HEK293 (cell line): ENCODE results near the gene CMIP.
"Not testable (repeated sequence)": the region's sequence is repeated elsewhere in the genome, so short reads cannot be mapped to it uniquely, and the experiment has no call there.

Source experiments
- CTCF ChIA-PET: fragments of 350-600 bp; formaldehyde crosslinking; extraction: SDS; loops from one replicate; lab custom pipeline; 2021; ENCODE audit warnings: antibody characterized with exemption; lab: Yijun Ruan, JAX
- POLR2A ChIA-PET: fragments of 300-600 bp; formaldehyde crosslinking; extraction: SDS; loops from one replicate; lab custom pipeline; 2020; ENCODE audit warnings: antibody characterized with exemption, inconsistent platforms; lab: Yijun Ruan, JAX
- H3K27ac ChIP-seq: fragments of 200-500 bp; sonication (Bioruptor generic); 2 replicates; pipeline ENCODE4 v1.5.1; 2014; ENCODE audit warnings: low read depth, low read length, control low read depth, inconsistent platforms; ENCODE audit errors: extremely low read depth
- H3K36me3 ChIP-seq, 2 experiments: fragments of 200-500 bp in 1 of 2; sonication (Bioruptor generic) in 1 of 2; 1 replicate in 1 of 2; 2 replicates in 1 of 2; pipeline ENCODE4 v1.5.1; 2014 to 2017; ENCODE audit warnings: inconsistent platforms in 2 of 2, low read length in 2 of 2; ENCODE audit not compliant: control insufficient read depth in 2 of 2, insufficient read depth in 1 of 2
- H3K4me1 ChIP-seq: fragments of 200-500 bp; sonication (Bioruptor generic); 2 replicates; pipeline ENCODE4 v1.5.1; 2014; ENCODE audit warnings: mild to moderate bottlenecking, low read length, inconsistent platforms; ENCODE audit not compliant: control insufficient read depth, insufficient read depth
- H3K4me3 ChIP-seq: 2 replicates; pipeline ENCODE4 v1.5.1; 2011; ENCODE audit warnings: low read depth, mild to moderate bottlenecking, control low read depth, low read length, moderate library complexity
- H3K9me3 ChIP-seq: fragments of 200-500 bp; sonication (Bioruptor generic); 2 replicates; pipeline ENCODE4 v1.5.1; 2014; ENCODE audit warnings: low read depth, low read length, inconsistent platforms; ENCODE audit not compliant: control insufficient read depth, insufficient read depth
- AEBP2 ChIP-seq: fragments of 450-650 bp; formaldehyde crosslinking; IDR thresholded peaks from 2 replicates; pipeline ENCODE4 v1.5.1; 2016; ENCODE audit warnings: missing biosample characterization, missing genetic modification characterization, borderline replicate concordance
- SP2 ChIP-seq: fragments of 450-650 bp; formaldehyde crosslinking; IDR thresholded peaks from 2 replicates; pipeline ENCODE4 v1.5.1; 2016; ENCODE audit warnings: missing biosample characterization, missing genetic modification characterization
- TSHZ1 ChIP-seq: fragments of 450-650 bp; formaldehyde crosslinking; IDR thresholded peaks from 2 replicates; pipeline ENCODE4 v1.5.1; 2016; ENCODE audit warnings: missing biosample characterization, missing genetic modification characterization, borderline replicate concordance
- ZEB2 ChIP-seq: fragments of 450-650 bp; formaldehyde crosslinking; IDR thresholded peaks from 2 replicates; pipeline ENCODE4 v1.5.1; 2016; ENCODE audit warnings: missing biosample characterization, missing genetic modification characterization
- ZFP41 ChIP-seq: fragments of 450-650 bp; formaldehyde crosslinking; IDR thresholded peaks from 2 replicates; pipeline ENCODE4 v1.5.1; 2016; ENCODE audit warnings: missing biosample characterization, missing genetic modification characterization, borderline replicate concordance
- ZNF155 ChIP-seq: fragments of 450-650 bp; formaldehyde crosslinking; IDR thresholded peaks from 2 replicates; pipeline ENCODE4 v1.5.1; 2016; ENCODE audit warnings: missing biosample characterization, missing genetic modification characterization
- ZNF174 ChIP-seq: fragments of 450-650 bp; formaldehyde crosslinking; IDR thresholded peaks from 2 replicates; pipeline ENCODE4 v1.5.0; 2017; ENCODE audit warnings: missing biosample characterization, mild to moderate bottlenecking, missing genetic modification characterization
- ZNF302 ChIP-seq: fragments of 450-650 bp; formaldehyde crosslinking; IDR thresholded peaks from 2 replicates; pipeline ENCODE4 v1.5.1; 2016; ENCODE audit warnings: missing biosample characterization, missing genetic modification characterization, low read depth
- ZNF324 ChIP-seq: fragments of 450-650 bp; formaldehyde crosslinking; IDR thresholded peaks from 2 replicates; pipeline ENCODE4 v1.5.1; 2016; ENCODE audit warnings: missing biosample characterization, missing genetic modification characterization
- ZNF548 ChIP-seq: fragments of 450-650 bp; formaldehyde crosslinking; IDR thresholded peaks from 2 replicates; pipeline ENCODE4 v1.5.1; 2016; ENCODE audit warnings: missing biosample characterization, missing genetic modification characterization
- ZNF76 ChIP-seq: fragments of 450-650 bp; formaldehyde crosslinking; IDR thresholded peaks from 2 replicates; pipeline ENCODE4; 2016; ENCODE audit warnings: low read depth, missing biosample characterization, missing genetic modification characterization, borderline replicate concordance
- ZNF785 ChIP-seq: fragments of 450-650 bp; formaldehyde crosslinking; IDR thresholded peaks from 2 replicates; pipeline ENCODE4 v1.5.1; 2016; ENCODE audit warnings: missing biosample characterization, missing genetic modification characterization
- ZNF837 ChIP-seq: fragments of 450-650 bp; formaldehyde crosslinking; IDR thresholded peaks from 2 replicates; pipeline ENCODE4 v1.5.1; 2016; ENCODE audit warnings: missing biosample characterization, missing genetic modification characterization
- ZNF843 ChIP-seq: fragments of 450-650 bp; formaldehyde crosslinking; IDR thresholded peaks from 2 replicates; pipeline ENCODE4 v1.5.1; 2016; ENCODE audit warnings: missing biosample characterization, missing genetic modification characterization
- ZXDB ChIP-seq: fragments of 450-650 bp; formaldehyde crosslinking; IDR thresholded peaks from 2 replicates; pipeline ENCODE4 v1.5.1; 2016; ENCODE audit warnings: missing biosample characterization, missing genetic modification characterization
- TF ChIP-seq, protein P1 (sequence below): fragments of 450-650 bp; formaldehyde crosslinking; IDR thresholded peaks from 2 replicates; pipeline ENCODE4 v1.5.1; 2016; ENCODE audit warnings: missing biosample characterization, missing genetic modification characterization
- TF ChIP-seq, protein P2 (sequence below): fragments of 450-650 bp; IDR thresholded peaks from 2 replicates; pipeline ENCODE4 v1.5.1; 2018; ENCODE audit warnings: missing biosample characterization, mild to moderate bottlenecking, missing genetic modification characterization

CMIP gene

GRCh38 chr16:81740169-81740568 is 295.6 kb downstream of the CMIP start (continued):
- TF ChIP-seq ZNF843 (tag by site-specific recombination) (no peak), ZEB2 (tag by site-specific recombination) (no peak)
- TF ChIP-seq, all 188 proteins: peak for 0

DNA sequence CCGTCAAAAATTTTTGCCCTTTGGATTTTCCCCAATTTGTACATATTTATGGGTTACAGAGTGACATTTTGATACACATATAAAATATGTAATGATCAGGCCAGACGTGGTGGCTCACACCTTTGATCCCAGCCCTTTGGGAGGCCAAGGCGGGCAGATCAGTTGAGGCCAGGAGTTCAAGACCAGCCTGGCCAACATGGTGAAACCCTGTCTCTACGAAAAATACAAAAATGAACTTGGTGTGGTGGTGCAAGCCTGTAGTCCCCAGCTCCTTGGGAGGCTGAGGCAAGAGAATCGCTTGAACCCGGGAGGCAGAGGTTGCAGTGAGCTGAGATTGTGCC is 296.8 kb downstream of the CMIP start:
- H3K27ac ChIP-seq, H3K9me3 ChIP-seq, H3K4me1 ChIP-seq, H3K36me3 ChIP-seq, POLR2A ChIA-PET, H3K4me3 ChIP-seq: not testable (repeated sequence)
- CTCF ChIA-PET = interaction anchor here (0.9 to 1.3 kb wide), 3 partner anchors 11 to 537 kb away, joined by 3 to 7 read pairs (median 4); no protein-coding TSS in a partner anchor

GRCh38 chr16:81744385-81744784 is 299.8 kb downstream of the CMIP start:
- no peaks in the 10 kb centered on the region for H3K4me1 ChIP-seq
- H3K4me3 ChIP-seq = no peak overlapping the region
- H3K9me3 ChIP-seq = no peaks in the 10 kb centered on the region
- no peaks in the 10 kb centered on the region for H3K36me3 ChIP-seq
- H3K27ac ChIP-seq = no peak overlapping the region
- POLR2A ChIA-PET = interaction anchor here (0.7 to 1.1 kb wide), 2 partner anchors 129 to 349 kb away, joined by 3 to 6 read pairs; no protein-coding TSS in a partner anchor
- CTCF ChIA-PET = interaction anchor here (0.6 kb wide), 1 partner anchor 106 kb away, joined by 3 read pairs; no protein-coding TSS in a partner anchor
- no peak for TF ChIP-seq ZNF324 (tag by site-specific recombination)
- TF ChIP-seq, protein P1, sequence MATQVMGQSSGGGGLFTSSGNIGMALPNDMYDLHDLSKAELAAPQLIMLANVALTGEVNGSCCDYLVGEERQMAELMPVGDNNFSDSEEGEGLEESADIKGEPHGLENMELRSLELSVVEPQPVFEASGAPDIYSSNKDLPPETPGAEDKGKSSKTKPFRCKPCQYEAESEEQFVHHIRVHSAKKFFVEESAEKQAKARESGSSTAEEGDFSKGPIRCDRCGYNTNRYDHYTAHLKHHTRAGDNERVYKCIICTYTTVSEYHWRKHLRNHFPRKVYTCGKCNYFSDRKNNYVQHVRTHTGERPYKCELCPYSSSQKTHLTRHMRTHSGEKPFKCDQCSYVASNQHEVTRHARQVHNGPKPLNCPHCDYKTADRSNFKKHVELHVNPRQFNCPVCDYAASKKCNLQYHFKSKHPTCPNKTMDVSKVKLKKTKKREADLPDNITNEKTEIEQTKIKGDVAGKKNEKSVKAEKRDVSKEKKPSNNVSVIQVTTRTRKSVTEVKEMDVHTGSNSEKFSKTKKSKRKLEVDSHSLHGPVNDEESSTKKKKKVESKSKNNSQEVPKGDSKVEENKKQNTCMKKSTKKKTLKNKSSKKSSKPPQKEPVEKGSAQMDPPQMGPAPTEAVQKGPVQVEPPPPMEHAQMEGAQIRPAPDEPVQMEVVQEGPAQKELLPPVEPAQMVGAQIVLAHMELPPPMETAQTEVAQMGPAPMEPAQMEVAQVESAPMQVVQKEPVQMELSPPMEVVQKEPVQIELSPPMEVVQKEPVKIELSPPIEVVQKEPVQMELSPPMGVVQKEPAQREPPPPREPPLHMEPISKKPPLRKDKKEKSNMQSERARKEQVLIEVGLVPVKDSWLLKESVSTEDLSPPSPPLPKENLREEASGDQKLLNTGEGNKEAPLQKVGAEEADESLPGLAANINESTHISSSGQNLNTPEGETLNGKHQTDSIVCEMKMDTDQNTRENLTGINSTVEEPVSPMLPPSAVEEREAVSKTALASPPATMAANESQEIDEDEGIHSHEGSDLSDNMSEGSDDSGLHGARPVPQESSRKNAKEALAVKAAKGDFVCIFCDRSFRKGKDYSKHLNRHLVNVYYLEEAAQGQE = no peak
- TF ChIP-seq ZNF174 (tag by site-specific recombination) = no peak
- TF ChIP-seq ZNF837 = no peak
- no peak for TF ChIP-seq AEBP2 (tag by site-specific recombination)
- TF ChIP-seq, protein P2, sequence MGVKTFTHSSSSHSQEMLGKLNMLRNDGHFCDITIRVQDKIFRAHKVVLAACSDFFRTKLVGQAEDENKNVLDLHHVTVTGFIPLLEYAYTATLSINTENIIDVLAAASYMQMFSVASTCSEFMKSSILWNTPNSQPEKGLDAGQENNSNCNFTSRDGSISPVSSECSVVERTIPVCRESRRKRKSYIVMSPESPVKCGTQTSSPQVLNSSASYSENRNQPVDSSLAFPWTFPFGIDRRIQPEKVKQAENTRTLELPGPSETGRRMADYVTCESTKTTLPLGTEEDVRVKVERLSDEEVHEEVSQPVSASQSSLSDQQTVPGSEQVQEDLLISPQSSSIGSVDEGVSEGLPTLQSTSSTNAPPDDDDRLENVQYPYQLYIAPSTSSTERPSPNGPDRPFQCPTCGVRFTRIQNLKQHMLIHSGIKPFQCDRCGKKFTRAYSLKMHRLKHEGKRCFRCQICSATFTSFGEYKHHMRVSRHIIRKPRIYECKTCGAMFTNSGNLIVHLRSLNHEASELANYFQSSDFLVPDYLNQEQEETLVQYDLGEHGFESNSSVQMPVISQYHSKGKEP (tag by site-specific recombination) = no peak
- TF ChIP-seq ZNF302 (tag by site-specific recombination) = no peak

DNA sequence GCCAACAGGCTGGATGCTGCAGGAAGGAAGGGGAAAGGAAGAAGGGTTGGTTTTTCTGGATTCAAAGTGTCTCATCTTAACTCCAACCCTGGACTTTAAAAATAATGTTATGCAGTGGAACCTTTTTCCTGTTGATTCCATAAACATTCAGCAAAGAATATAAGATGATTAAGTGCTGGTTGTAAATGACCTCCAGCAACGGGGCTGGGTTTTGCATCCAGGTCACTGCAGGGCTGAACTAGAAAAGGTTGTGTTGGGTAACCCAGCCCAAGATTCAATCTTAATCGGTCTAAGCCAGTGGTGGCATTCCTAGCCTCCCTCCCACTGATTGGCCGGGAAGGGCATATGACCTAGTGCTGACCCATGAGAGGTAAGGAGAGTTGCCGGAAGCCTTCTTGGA is 300.3 kb downstream of the CMIP start:
- POLR2A ChIA-PET = interaction anchor here (1.1 kb wide), 1 partner anchor 350 kb away, joined by 3 read pairs; no protein-coding TSS in a partner anchor
- no peaks in the 10 kb centered on the region for H3K4me1 ChIP-seq
- H3K36me3 ChIP-seq = no peaks in the 10 kb centered on the region
- no peaks in the 10 kb centered on the region for H3K9me3 ChIP-seq
- H3K27ac ChIP-seq = no peak overlapping the region
- no peak overlapping the region for H3K4me3 ChIP-seq
- CTCF ChIA-PET = interaction anchor here (0.9 kb wide), 1 partner anchor 128 kb away, joined by 6 read pairs; no protein-coding TSS in a partner anchor
- TF ChIP-seq ZFP41 (tag by site-specific recombination) (no peak), ZNF155 (tag by site-specific recombination) (no peak), ZNF76 (no peak), AEBP2 (tag by site-specific recombination) (no peak), TSHZ1 (no peak), ZNF785 (tag by site-specific recombination) (no peak), ZXDB (no peak), SP2 (tag by site-specific recombination) (no peak), ZNF548 (no peak)
